HepG2 (cell line): ENCODE data around the gene DCTN4. TPM values are rescaled to one million over a fixed set of nuclear protein-coding genes. Genes with fewer than 3 reads are reported as not detected.

Experiments used
- ATAC-seq: fragments of 200-7000 bp; cut with Tn5 transposase; 3 replicates; pipeline ENCODE4 v1.9.1; 2020; ENCODE audit warnings: mild to moderate bottlenecking, moderate library complexity
- BruUV-seq: library from RNA; stranded (reverse); fragments of 400-500 nt; replicated peaks from 2 replicates; lab custom pipeline; 2021; lab: Mats Ljungman, UMichigan
- CTCF ChIA-PET: fragments of 300-600 bp; formaldehyde crosslinking; extraction: SDS; loops from one replicate; lab custom pipeline; 2021; ENCODE audit warnings: low total read pairs, inconsistent platforms, low intra/inter-chr PET ratio; lab: Yijun Ruan, JAX
- POLR2A ChIA-PET: fragments of 350-600 bp; sonication (Branson Sonifier 250); formaldehyde crosslinking; loops from one replicate; lab custom pipeline; 2020; ENCODE audit warnings: antibody characterized with exemption, inconsistent platforms; lab: Yijun Ruan, JAX
- DNase-seq: peaks from one replicate; pipeline ENCODE4 v3.0.0-alpha.2; 2015; ENCODE audit warnings: low spot score
- FAIRE-seq: peaks from 3 replicates; lab custom pipeline; 2011; peaks lifted over from hg19 to GRCh38; lab: Jason Lieb, UNC
- H2AFZ ChIP-seq: one replicate; pipeline ENCODE4 v1.6.1; 2011; ENCODE audit warnings: low read length, inconsistent platforms
- H3K27ac ChIP-seq: fragments of 300-600 bp; 3 replicates; pipeline ENCODE4 v1.8.0; 2011; ENCODE audit warnings: mixed run types, mild to moderate bottlenecking, mixed read lengths, low read length, inconsistent platforms; ENCODE audit not compliant: insufficient read depth; ENCODE audit errors: extremely low read length
- H3K27me3 ChIP-seq, 2 experiments: fragments of 200-600 bp in 1 of 2; 2 replicates in 1 of 2; 3 replicates in 1 of 2; pipeline versions ENCODE4 v1.6.0 to v1.8.0; 2011; ENCODE audit warnings: low read length in 2 of 2, mild to moderate bottlenecking in 2 of 2, moderate library complexity in 2 of 2, inconsistent platforms in 1 of 2; ENCODE audit not compliant: insufficient read depth in 2 of 2, control insufficient read depth in 1 of 2
- H3K36me3 ChIP-seq, 2 experiments: fragments of 200-600 bp in 1 of 2; replicated peaks in 1 of 2; 2 replicates in 1 of 2; 3 replicates in 1 of 2; pipeline versions ENCODE4 v1.5.1 to v1.8.0; 2011; ENCODE audit warnings: low read length in 2 of 2, inconsistent platforms in 1 of 2; ENCODE audit not compliant: insufficient read depth in 2 of 2, control insufficient read depth in 1 of 2
- H3K4me1 ChIP-seq: 2 replicates; pipeline ENCODE4 v1.5.1; 2012; ENCODE audit warnings: low read length, inconsistent platforms; ENCODE audit not compliant: insufficient read depth
- H3K4me2 ChIP-seq: 2 replicates; pipeline ENCODE4 v1.6.0; 2011; ENCODE audit warnings: low read depth, low read length, inconsistent platforms
- H3K4me3 ChIP-seq, 3 experiments: fragments of 200-600 bp in 1 of 3; sonication (generic), shearing (Covaris generic) in 1 of 3; replicated peaks in 1 of 3; 2 replicates each; pipeline ENCODE4 v1.5.1; 2011 to 2016; ENCODE audit warnings: low read length in 3 of 3, inconsistent platforms in 2 of 3, low read depth in 2 of 3, mild to moderate bottlenecking in 2 of 3, control low read depth in 1 of 3, mixed read lengths in 1 of 3; ENCODE audit not compliant: insufficient read depth in 1 of 3
- H3K79me2 ChIP-seq: one replicate; pipeline ENCODE4 v1.6.1; 2011; ENCODE audit warnings: low read length, inconsistent platforms; ENCODE audit not compliant: insufficient read depth
- H3K9ac ChIP-seq: 2 replicates; pipeline ENCODE4 v1.6.0; 2011; ENCODE audit warnings: mild to moderate bottlenecking, low read depth, low read length, inconsistent platforms; ENCODE audit not compliant: insufficient read depth
- H3K9me3 ChIP-seq: 2 replicates; pipeline ENCODE4 v1.5.1; 2012; ENCODE audit warnings: mild to moderate bottlenecking, low read length
- H4K20me1 ChIP-seq: 2 replicates; pipeline ENCODE4 v1.6.0; 2011; ENCODE audit warnings: inconsistent platforms, mild to moderate bottlenecking, low read length, moderate library complexity; ENCODE audit not compliant: insufficient read depth
- CCAR2 ChIP-seq: fragments of 200-400 bp; formaldehyde crosslinking; optimal IDR thresholded peaks from 2 replicates; pipeline ENCODE3; 2018; ENCODE audit warnings: low read depth, mild to moderate bottlenecking, low read length, moderate library complexity
- HNF1A ChIP-seq, 2 experiments: sonication (generic) in 1 of 2; formaldehyde crosslinking in 1 of 2; IDR thresholded peaks; 2 replicates each; pipeline versions ENCODE4 v1.4.0 to v1.6.1; 2016 to 2020; ENCODE audit warnings: borderline replicate concordance in 1 of 2, low read depth in 1 of 2, mild to moderate bottlenecking in 1 of 2, missing genetic modification reagents in 1 of 2
- HNF4A ChIP-seq: sonication (generic); formaldehyde crosslinking; IDR thresholded peaks from 2 replicates; pipeline ENCODE4 v1.4.0; 2020; ENCODE audit warnings: missing genetic modification reagents
- NFIC ChIP-seq: IDR thresholded peaks from 2 replicates; pipeline ENCODE4 v1.6.1; 2012; ENCODE audit warnings: mild to moderate bottlenecking, low read length, inconsistent platforms
- NR3C1 ChIP-seq: sonication (generic); formaldehyde crosslinking; IDR thresholded peaks from 2 replicates; pipeline ENCODE4 v1.4.0; 2020; ENCODE audit warnings: missing genetic modification reagents
- RFX5 ChIP-seq: IDR thresholded peaks from 2 replicates; pipeline ENCODE4 v1.6.1; 2011; ENCODE audit warnings: low read depth, low read length, improper control_type of control experiment
- SNAPC5 ChIP-seq: sonication (generic); formaldehyde crosslinking; IDR thresholded peaks from 2 replicates; pipeline ENCODE4 v1.8.1; 2023; ENCODE audit warnings: mild to moderate bottlenecking, missing genetic modification reagents, borderline replicate concordance
- STAG1 ChIP-seq: sonication (generic); formaldehyde crosslinking; IDR thresholded peaks from 2 replicates; pipeline ENCODE4 v1.4.0; 2020; ENCODE audit warnings: missing genetic modification reagents
- WGBS: methylation state at CpG from one replicate; pipeline ENCODE4 v1.1.6; 2017; ENCODE audit warnings: low lambda C conversion rate; 5-methylcytosine and 5-hydroxymethylcytosine counted together
- in situ Hi-C: cut with HindIII; loops from 2 replicates; pipeline ENCODE4 v1.10.0; 2017; ENCODE audit warnings: low pct_unique_long_range_greater_than_20kb; ENCODE audit not compliant: extremely low pct_ligation_motif_present
- intact Hi-C: fragments of 100-400 bp; cut with micrococcal nuclease; formaldehyde crosslinking; loops from one replicate; pipeline ENCODE4 v1.10.0; 2022; ENCODE audit not compliant: unreplicated experiment
- polyA plus RNA-seq, 8 experiments: library from polyadenylated mRNA; depleted of rRNA in 3 of 8; stranded (reverse) in 7 of 8; unstranded in 1 of 8; fragments of >200 nt; fragmentation: Illumina TruSeq in 4 of 8; extraction: Trizol in 4 of 8; gene quantifications; 2 replicates each; pipeline versions ENCODE4 v1.2.1 to v1.2.3, GENCODE V29; 2011 to 2016; ENCODE audit warnings: low read depth in 4 of 8, missing spikeins in 1 of 8, mixed read lengths in 1 of 8; ENCODE audit not compliant: insufficient read depth in 1 of 8
- total RNA-seq, 5 experiments: library from RNA; depleted of rRNA; stranded (reverse); fragments of >200 nt; fragmentation: Illumina TruSeq; extraction: Trizol; gene quantifications; 2 replicates each; pipeline ENCODE4 v1.2.3, GENCODE V29; 2016; ENCODE audit warnings: low read depth in 1 of 5

Gene DCTN4
- total and polyA plus RNA-seq, 2 of the 13 experiments (the other 11 are each of a cell fraction or from before 2014, with no cell fraction given): 24.1 to 26.9 TPM

- POLR2A ChIA-PET: interaction anchor here (1.4 kb wide), 1 partner anchor 37 kb away, joined by 3 read pairs; the partner anchor contains the start of gene RBM22
- CTCF ChIA-PET: no interaction called here
- Histone ChIP-seq H3K36me3 (no peaks in the 10 kb centered on the region), H4K20me1 (no peaks in the 10 kb centered on the region), H3K4me1 (no peaks in the 10 kb centered on the region), H2AFZ (no peak overlapping the region), H3K79me2 (no peaks in the 10 kb centered on the region), H3K27ac (no peak overlapping the region), H3K9me3 (no peaks in the 10 kb centered on the region), H3K4me3 (no peak overlapping the region), H3K4me2 (no peak overlapping the region), H3K27me3 (peaks cover 3 to 34% of the 10 kb centered on the region in 2 experiments; a peak in 4 of 5 replicates), H3K9ac (no peak overlapping the region)
- intact Hi-C loops (no loop called here), in situ Hi-C loops (loop anchor here (25.0 kb wide), 1 partner anchor 202 kb away; no protein-coding TSS in a partner anchor)
- no peak for ATAC-seq
- 18% methylated on average over 3 of the region's 3 CpGs for WGBS
- no peak for TF ChIP-seq CCAR2
- no peak for TF ChIP-seq NFIC
- no peak for TF ChIP-seq SNAPC5
- TF ChIP-seq HNF1A (IDR thresholded peaks at IDR 0.05; ENCODE audit: low read depth): no peak
- no peak for TF ChIP-seq HNF1A (CRISPR knock-in tag; IDR thresholded peaks at IDR 0.05; ENCODE audit: borderline replicate concordance)
- no peak for TF ChIP-seq RFX5
- TF ChIP-seq NR3C1 (CRISPR knock-in tag): no peak
- no peak for TF ChIP-seq HNF4A (CRISPR knock-in tag)
- TF ChIP-seq STAG1: no peak
- BruUV-seq: no TSS peak
- FAIRE-seq: no peak
- DNase-seq: no peak
These were observed 94.9 kb downstream of the DCTN4 start for GRCh38 chr5:150663936-150664335.
